H1 (cell line): Measurements from ENCODE around the gene ARHGAP27. TPM values are rescaled to one million over a fixed set of nuclear protein-coding genes. Genes with fewer than 3 reads are reported as not detected.
"Not testable (repeated sequence)": the region's sequence is repeated elsewhere in the genome, so short reads cannot be mapped to it uniquely, and the experiment has no call there.

Source experiments
- CTCF ChIA-PET: fragments of 300-600 bp; sonication (Branson Sonifier 250); formaldehyde crosslinking; loops from one replicate; lab custom pipeline; 2021; ENCODE audit not compliant: partially characterized antibody; lab: Charles Lee
- POLR2A ChIA-PET: fragments of 300-600 bp; sonication (Branson Sonifier 250); formaldehyde crosslinking; loops from one replicate; lab custom pipeline; 2021; ENCODE audit warnings: inconsistent platforms; ENCODE audit not compliant: partially characterized antibody; lab: Charles Lee
- DNase-seq, 2 experiments: peaks; one replicate each; pipeline versions ENCODE4 v3.0.0 to v3.0.0-alpha.2; 2010 to 2022; ENCODE audit warnings: low spot score in 2 of 2, low read depth in 1 of 2, mixed read lengths in 1 of 2
- FAIRE-seq: peaks from 2 replicates; lab custom pipeline; 2011; peaks lifted over from hg19 to GRCh38; lab: Jason Lieb, UNC
- H2AFZ ChIP-seq: 2 replicates; pipeline ENCODE4 v1.8.1; 2012; ENCODE audit warnings: low read length, inconsistent platforms
- H2AK5ac ChIP-seq: 2 replicates; pipeline ENCODE4 v1.6.1; 2013; ENCODE audit warnings: low read depth, low read length
- H2BK120ac ChIP-seq: replicated peaks from 2 replicates; pipeline ENCODE3; 2013; ENCODE audit warnings: low read depth, low read length, inconsistent platforms
- H2BK12ac ChIP-seq: 2 replicates; pipeline ENCODE4 v1.6.1; 2013; ENCODE audit warnings: low read depth, low read length
- H2BK15ac ChIP-seq: 2 replicates; pipeline ENCODE4 v1.6.1; 2013; ENCODE audit warnings: low read length
- H2BK20ac ChIP-seq: 2 replicates; pipeline ENCODE4 v1.6.1; 2013; ENCODE audit warnings: low read length
- H2BK5ac ChIP-seq: 2 replicates; pipeline ENCODE4 v1.6.1; 2013; ENCODE audit warnings: low read depth, low read length
- H3K14ac ChIP-seq: 2 replicates; pipeline ENCODE4 v1.6.1; 2013; ENCODE audit warnings: inconsistent platforms; ENCODE audit not compliant: insufficient read length
- H3K18ac ChIP-seq: 2 replicates; pipeline ENCODE4 v1.6.1; 2013; ENCODE audit warnings: low read length; ENCODE audit errors: extremely low read depth
- H3K23ac ChIP-seq: 2 replicates; pipeline ENCODE4 v1.6.1; 2013; ENCODE audit warnings: inconsistent platforms; ENCODE audit not compliant: insufficient read length
- H3K23me2 ChIP-seq: 2 replicates; pipeline ENCODE4 v1.6.1; 2013; ENCODE audit warnings: low read depth, low read length
- H3K27ac ChIP-seq: 2 replicates; pipeline ENCODE4 v1.6.1; 2011; ENCODE audit warnings: low read depth, low read length, inconsistent platforms
- H3K27me3 ChIP-seq, 4 experiments: replicated peaks in 1 of 4; 1 replicate in 1 of 4; 2 replicates in 3 of 4; pipeline versions ENCODE4 v1.6.1 to v1.8.1; 2011 to 2013; ENCODE audit warnings: low read length in 3 of 4, mild to moderate bottlenecking in 3 of 4, inconsistent platforms in 2 of 4, mixed read lengths in 2 of 4, moderate library complexity in 1 of 4; ENCODE audit not compliant: control insufficient read depth in 3 of 4, insufficient read depth in 3 of 4; ENCODE audit errors: extremely low read depth in 1 of 4
- H3K36me3 ChIP-seq, 4 experiments: 2 replicates each; pipeline versions ENCODE4 v1.6.1 to v1.8.1; 2011 to 2013; ENCODE audit warnings: mild to moderate bottlenecking in 4 of 4, low read length in 3 of 4, moderate library complexity in 2 of 4, control low read depth in 1 of 4, inconsistent platforms in 1 of 4; ENCODE audit not compliant: insufficient read depth in 4 of 4, control insufficient read depth in 2 of 4
- H3K4ac ChIP-seq: replicated peaks from 2 replicates; pipeline ENCODE3; 2013; ENCODE audit warnings: low read length, low read depth, mixed read lengths, inconsistent platforms; ENCODE audit not compliant: insufficient read length
- H3K4me1 ChIP-seq, 4 experiments: replicated peaks in 1 of 4; 1 replicate in 1 of 4; 2 replicates in 3 of 4; pipeline versions ENCODE4 v1.6.1 to v1.8.1; 2011 to 2013; ENCODE audit warnings: low read length in 3 of 4, inconsistent platforms in 2 of 4, mixed read lengths in 1 of 4; ENCODE audit not compliant: insufficient read depth in 4 of 4, control insufficient read depth in 3 of 4
- H3K4me2 ChIP-seq, 2 experiments: 2 replicates each; pipeline versions ENCODE4 v1.6.1 to v1.8.1; 2011 to 2013; ENCODE audit warnings: low read depth in 2 of 2, low read length in 2 of 2, control low read depth in 1 of 2, inconsistent platforms in 1 of 2, mild to moderate bottlenecking in 1 of 2; ENCODE audit not compliant: insufficient read depth in 1 of 2
- H3K4me3 ChIP-seq, 4 experiments: fragments of 200-600, 300-600 bp in 1 of 4; sonication (generic), shearing (Covaris generic), sonication (Bioruptor Twin) in 1 of 4; 2 replicates each; pipeline versions ENCODE4 v1.5.1 to v1.8.1; 2011 to 2016; ENCODE audit warnings: low read length in 4 of 4, low read depth in 3 of 4, control low read depth in 2 of 4, inconsistent platforms in 2 of 4, mild to moderate bottlenecking in 2 of 4, mixed read lengths in 1 of 4, moderate library complexity in 1 of 4; ENCODE audit not compliant: insufficient read depth in 2 of 4; ENCODE audit errors: extremely low read depth in 1 of 4
- H3K56ac ChIP-seq: replicated peaks from 2 replicates; pipeline ENCODE3; 2013; ENCODE audit warnings: low read depth, mild to moderate bottlenecking, mixed read lengths, low read length, inconsistent platforms; ENCODE audit not compliant: insufficient read length
- H3K79me1 ChIP-seq: 2 replicates; pipeline ENCODE4 v1.6.1; 2013; ENCODE audit warnings: low read depth, low read length, control low read depth
- H3K79me2 ChIP-seq, 2 experiments: 2 replicates each; pipeline versions ENCODE4 v1.6.1 to v1.8.1; 2012 to 2013; ENCODE audit warnings: low read length in 2 of 2, mild to moderate bottlenecking in 2 of 2, inconsistent platforms in 1 of 2; ENCODE audit not compliant: insufficient read depth in 2 of 2, control insufficient read depth in 1 of 2
- H3K9ac ChIP-seq, 4 experiments: replicated peaks in 1 of 4; 1 replicate in 1 of 4; 2 replicates in 3 of 4; pipeline versions ENCODE4 v1.6.1 to v1.8.1; 2011 to 2013; ENCODE audit warnings: low read depth in 3 of 4, low read length in 3 of 4, control low read depth in 2 of 4, mild to moderate bottlenecking in 2 of 4, moderate library complexity in 2 of 4, inconsistent platforms in 1 of 4; ENCODE audit errors: extremely low read depth in 1 of 4
- H3K9me3 ChIP-seq, 2 experiments: 2 replicates each; pipeline versions ENCODE4 v1.6.1 to v1.8.1; 2012 to 2013; ENCODE audit warnings: mild to moderate bottlenecking in 2 of 2, moderate library complexity in 2 of 2, control low read depth in 1 of 2, inconsistent platforms in 1 of 2, low read depth in 1 of 2, low read length in 1 of 2, mixed read lengths in 1 of 2; ENCODE audit not compliant: insufficient read depth in 2 of 2
- H4K20me1 ChIP-seq, 2 experiments: replicated peaks in 1 of 2; 2 replicates each; pipeline versions ENCODE3 to v1.8.1; 2011 to 2013; ENCODE audit warnings: inconsistent platforms in 2 of 2, low read length in 2 of 2, mild to moderate bottlenecking in 1 of 2; ENCODE audit not compliant: insufficient read depth in 2 of 2, control insufficient read depth in 1 of 2
- H4K5ac ChIP-seq: 2 replicates; pipeline ENCODE4 v1.6.1; 2013; ENCODE audit warnings: low read length, low read depth, mixed read lengths, inconsistent platforms; ENCODE audit not compliant: insufficient read length
- H4K8ac ChIP-seq: 2 replicates; pipeline ENCODE4 v1.8.0; 2013; ENCODE audit warnings: mild to moderate bottlenecking, moderate library complexity, low read length, inconsistent platforms; ENCODE audit not compliant: insufficient read depth; ENCODE audit errors: extremely low read depth
- H4K91ac ChIP-seq: replicated peaks from 2 replicates; pipeline ENCODE3; 2013; ENCODE audit warnings: low read length, mixed read lengths, inconsistent platforms; ENCODE audit not compliant: insufficient read length
- WGBS, 2 experiments: shearing (Covaris generic) in 1 of 2; methylation state at CpG; one replicate each; pipeline versions ENCODE4 v1.1.6 to v1.1.7; 2013 to 2015; ENCODE audit warnings: low lambda C conversion rate in 2 of 2, mixed read lengths in 2 of 2, inconsistent platforms in 1 of 2, low coverage in 1 of 2, missing lambda C conversion rate in 1 of 2; ENCODE audit not compliant: insufficient replicate concordance in 2 of 2, insufficient coverage in 1 of 2, insufficient read length in 1 of 2; ENCODE audit errors: extremely low coverage in 1 of 2, missing lambda C conversion rate in 1 of 2; 5-methylcytosine and 5-hydroxymethylcytosine counted together
- polyA plus RNA-seq, 7 experiments: library from polyadenylated mRNA; depleted of rRNA in 3 of 7; stranded (reverse) in 5 of 7; unstranded in 2 of 7; fragments of >200 nt in 5 of 7; fragments of 200-250 nt in 2 of 7; gene quantifications; 1 replicate in 5 of 7; 2 replicates in 1 of 7; 4 replicates in 1 of 7; pipeline versions ENCODE4 v1.2.1 to v1.2.3, GENCODE V29; 2011 to 2013; ENCODE audit warnings: missing spikeins in 2 of 7, mixed read lengths in 2 of 7
- total RNA-seq: library from RNA; stranded (reverse); fragmentation: NEBNext Ultra II Directional; extraction: Animal tissue kit (Norgen Biotek cat#: 25700); gene quantifications from 2 replicates; pipeline ENCODE4 v1.2.1, GENCODE V29; 2021

Gene ARHGAP27
- total and polyA plus RNA-seq, 2 of the 8 experiments (the other 6 are each of a cell fraction or from before 2014, with no cell fraction given): 11.6 to 13.1 TPM

- H4K91ac ChIP-seq, H2BK15ac ChIP-seq, FAIRE-seq, H3K4me1 ChIP-seq, H2BK20ac ChIP-seq, H3K4ac ChIP-seq, H3K4me3 ChIP-seq, DNase-seq, H4K5ac ChIP-seq, H3K23ac ChIP-seq, H3K4me2 ChIP-seq, H3K79me1 ChIP-seq, H3K18ac ChIP-seq, H3K23me2 ChIP-seq, H2AK5ac ChIP-seq, H3K14ac ChIP-seq, H4K20me1 ChIP-seq, H2AFZ ChIP-seq, H3K56ac ChIP-seq, H3K9me3 ChIP-seq, H2BK120ac ChIP-seq, CTCF ChIA-PET, H3K79me2 ChIP-seq, H3K27me3 ChIP-seq, H3K9ac ChIP-seq, H3K36me3 ChIP-seq, H2BK5ac ChIP-seq, H2BK12ac ChIP-seq, H4K8ac ChIP-seq, H3K27ac ChIP-seq, POLR2A ChIA-PET: not testable (repeated sequence)
- 90% methylated on average over 3 of the region's 3 CpGs; no CpG with 5 or more reads in 1 of the 2 experiments for WGBS, 2 experiments
These were observed 39.6 kb upstream of the ARHGAP27 start for GRCh38 chr17:45472249-45472648.

- H3K56ac ChIP-seq, H4K5ac ChIP-seq, H3K4ac ChIP-seq, H3K4me2 ChIP-seq, H3K4me3 ChIP-seq, H3K23me2 ChIP-seq, H4K20me1 ChIP-seq, H2BK20ac ChIP-seq, H3K27ac ChIP-seq, H3K4me1 ChIP-seq, POLR2A ChIA-PET, H4K91ac ChIP-seq, H2AK5ac ChIP-seq, H2BK120ac ChIP-seq, H2BK15ac ChIP-seq, H3K9me3 ChIP-seq, FAIRE-seq, DNase-seq, H3K23ac ChIP-seq, H2BK5ac ChIP-seq, H3K27me3 ChIP-seq, H3K36me3 ChIP-seq, H2BK12ac ChIP-seq, H4K8ac ChIP-seq, CTCF ChIA-PET, H3K9ac ChIP-seq, H3K18ac ChIP-seq, H3K79me1 ChIP-seq, H2AFZ ChIP-seq, H3K14ac ChIP-seq, H3K79me2 ChIP-seq: not testable (repeated sequence)
- 72% methylated on average over 4 of the region's 4 CpGs; no CpG with 5 or more reads in 1 of the 2 experiments for WGBS, 2 experiments
These were observed 36.5 kb upstream of the ARHGAP27 start for GRCh38 chr17:45469204-45469563.
